ENCODE data around the gene VASN.
A peak's percentile ranks its signal among the peaks of the same experiment; 100 is the strongest.

The VASN gene

DNA sequence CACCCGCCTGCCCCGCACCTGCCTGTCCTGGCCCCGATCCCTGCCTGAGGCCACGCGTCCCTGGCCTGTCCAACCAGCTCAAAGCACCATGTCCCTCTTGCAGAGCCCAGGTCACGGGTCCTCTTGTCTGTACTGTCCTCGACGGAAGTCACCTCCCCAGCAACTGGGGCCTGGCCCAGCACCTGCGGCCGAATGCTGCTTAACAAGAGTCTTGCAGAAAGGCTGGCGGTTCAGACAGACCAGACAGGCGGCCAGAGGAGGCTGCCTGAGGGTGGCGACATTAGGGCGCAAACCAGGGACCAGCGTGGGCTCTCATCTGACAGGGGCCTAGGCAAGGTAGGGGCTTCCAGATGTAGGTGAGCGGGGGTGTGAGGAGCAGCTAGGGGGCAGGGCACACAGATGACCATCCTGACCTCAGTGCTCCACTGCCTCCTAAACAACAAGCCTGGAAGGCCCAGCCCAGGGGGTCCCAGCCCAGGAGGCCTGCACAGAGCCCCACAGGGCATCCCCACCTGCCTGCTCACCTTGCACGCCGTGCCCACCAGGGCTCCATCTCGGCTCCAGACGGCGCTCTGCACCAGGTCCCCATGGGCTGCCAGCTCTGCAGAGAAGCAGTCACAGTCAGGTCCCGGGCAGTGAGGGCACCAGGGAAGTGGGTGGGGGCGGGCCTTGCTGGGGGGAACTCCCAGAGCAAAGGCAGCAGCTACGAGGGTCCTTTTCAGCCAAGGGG lies 33.5 kb downstream of the VASN start:
- no peak overlapping the region for H3K4ac ChIP-seq (ENCODE audit: low read depth in 1 of 2, low read length in 2 of 2)
- 92% methylated on average over 24 of the region's 24 CpGs for WGBS
- H3K23ac ChIP-seq (ENCODE audit: low read length in 2 of 2): no peak overlapping the region
- no peak overlapping the region for H3K4me2 ChIP-seq (ENCODE audit: low read length, poor library complexity, severe bottlenecking)
- H2AFZ ChIP-seq (ENCODE audit: low read depth, low read length): no peak overlapping the region
- no peak overlapping the region for H2AK5ac ChIP-seq (ENCODE audit: low read length, severe bottlenecking)
- H3K9ac ChIP-seq (ENCODE audit: low read length): no peak overlapping the region
- no peaks in the 10 kb centered on the region for H3K9me3 ChIP-seq (ENCODE audit: control insufficient read depth, low read length)
- H3K4me1 ChIP-seq (ENCODE audit: control insufficient read depth, insufficient read depth, low read depth, low read length): peaks cover 17% of the 10 kb centered on the region
- no peak overlapping the region for H2BK5ac ChIP-seq (ENCODE audit: low read depth, low read length, poor library complexity, severe bottlenecking)
- no peaks in the 10 kb centered on the region for H3K27me3 ChIP-seq (ENCODE audit: control insufficient read depth in 1 of 2, insufficient read depth in 1 of 2, low read length in 2 of 2)
- H3K18ac ChIP-seq (ENCODE audit: low read depth in 1 of 2, low read length in 2 of 2): no peak overlapping the region
- no peak overlapping the region for H4K8ac ChIP-seq (ENCODE audit: low read length)
- no peak for DNase-seq
- no peak overlapping the region for H2BK12ac ChIP-seq (ENCODE audit: low read length in 2 of 2)
- no peak overlapping the region for H2BK15ac ChIP-seq (ENCODE audit: low read depth, poor library complexity, severe bottlenecking)
- peaks cover 51 to 67% of the 10 kb centered on the region in 2 experiments for H3K36me3 ChIP-seq (ENCODE audit: control insufficient read depth in 1 of 2, insufficient read depth in 2 of 2, low read depth in 1 of 2, low read length in 2 of 2)
- H3K79me1 ChIP-seq (replicated peaks; ENCODE audit: low read length, poor library complexity, severe bottlenecking): peaks cover 6% of the 10 kb centered on the region
- H3K27ac ChIP-seq (ENCODE audit: low read length, poor library complexity, severe bottlenecking): no peak overlapping the region
- no peak overlapping the region for H3K4me3 ChIP-seq (ENCODE audit: insufficient read depth in 1 of 2, low read depth in 1 of 2, low read length in 2 of 2)
- H4K91ac ChIP-seq (ENCODE audit: low read length): no peak overlapping the region
- no peak overlapping the region for H2BK120ac ChIP-seq (ENCODE audit: low read depth, low read length)
- H3K14ac ChIP-seq (ENCODE audit: low read length in 2 of 2): no peak overlapping the region

DNA sequence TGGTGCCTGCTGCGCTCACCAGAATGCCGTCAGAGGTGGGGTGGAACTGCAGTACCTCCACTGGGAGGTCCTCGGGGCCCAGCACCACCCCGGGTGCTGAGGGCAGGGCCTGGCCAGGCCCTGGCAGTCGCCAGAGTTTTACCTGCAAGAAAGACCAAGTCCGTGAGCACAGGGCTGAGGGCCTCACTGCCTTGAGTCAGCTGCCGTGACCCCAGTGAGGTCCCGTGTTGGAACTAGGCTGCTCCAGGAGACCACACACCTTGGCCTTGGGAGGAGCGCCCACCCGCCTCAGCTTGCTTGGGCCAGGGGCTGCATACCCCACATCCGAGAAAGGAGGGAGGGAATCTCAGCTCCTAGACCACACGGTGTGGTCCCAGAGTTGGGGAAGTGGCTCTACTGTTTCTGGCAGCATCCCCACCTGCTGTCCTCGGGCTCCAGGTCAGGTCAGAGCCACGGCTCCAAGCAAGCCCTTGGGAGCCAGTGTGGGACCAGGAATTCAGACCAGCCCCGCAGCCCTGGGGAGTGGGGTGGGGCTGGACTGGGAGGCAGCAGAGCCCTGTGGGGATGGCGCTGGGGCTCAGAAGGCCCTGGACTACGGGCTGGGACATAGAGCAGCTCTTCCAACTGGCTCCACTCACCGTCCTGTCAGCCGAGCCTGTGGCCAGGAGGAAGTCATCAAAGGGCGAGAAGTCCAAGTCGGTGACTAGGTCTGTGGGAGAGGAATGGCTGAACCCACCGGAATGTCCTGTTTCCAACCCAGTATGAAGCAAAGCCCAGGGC lies 36.1 kb downstream of the VASN start:
- 86% methylated on average over 21 of the region's 22 CpGs for WGBS
- no peak overlapping the region for H4K8ac ChIP-seq (ENCODE audit: low read length)
- peak overlapping the region in 1 of 2 experiments; percentile 0 for H2BK12ac ChIP-seq (ENCODE audit: low read length in 2 of 2)
- H3K4ac ChIP-seq (ENCODE audit: low read depth in 1 of 2, low read length in 2 of 2): no peak overlapping the region
- no peak overlapping the region for H2AFZ ChIP-seq (ENCODE audit: low read depth, low read length)
- H3K79me1 ChIP-seq (replicated peaks; ENCODE audit: low read length, poor library complexity, severe bottlenecking): peaks cover 23% of the 10 kb centered on the region
- no peak overlapping the region for H3K27ac ChIP-seq (ENCODE audit: low read length, poor library complexity, severe bottlenecking)
- no peak overlapping the region for H3K4me3 ChIP-seq (ENCODE audit: insufficient read depth in 1 of 2, low read depth in 1 of 2, low read length in 2 of 2)
- peak overlapping the region; percentile 64 for H4K91ac ChIP-seq (ENCODE audit: low read length)
- DNase-seq: peak; percentile 86
- no peaks in the 10 kb centered on the region for H3K9me3 ChIP-seq (ENCODE audit: control insufficient read depth, low read length)
- no peak overlapping the region for H2BK120ac ChIP-seq (ENCODE audit: low read depth, low read length)
- H2AK5ac ChIP-seq (ENCODE audit: low read length, severe bottlenecking): no peak overlapping the region
- H2BK15ac ChIP-seq (ENCODE audit: low read depth, poor library complexity, severe bottlenecking): no peak overlapping the region
- no peak overlapping the region for H2BK5ac ChIP-seq (ENCODE audit: low read depth, low read length, poor library complexity, severe bottlenecking)
- H3K18ac ChIP-seq (ENCODE audit: low read depth in 1 of 2, low read length in 2 of 2): no peak overlapping the region
- H3K27me3 ChIP-seq (ENCODE audit: control insufficient read depth in 1 of 2, insufficient read depth in 1 of 2, low read length in 2 of 2): no peaks in the 10 kb centered on the region
- no peak overlapping the region for H3K14ac ChIP-seq (ENCODE audit: low read length in 2 of 2)
- H3K36me3 ChIP-seq (ENCODE audit: control insufficient read depth in 1 of 2, insufficient read depth in 2 of 2, low read depth in 1 of 2, low read length in 2 of 2): peaks cover 48 to 71% of the 10 kb centered on the region in 2 experiments
- peaks cover 16% of the 10 kb centered on the region for H3K4me1 ChIP-seq (ENCODE audit: control insufficient read depth, insufficient read depth, low read depth, low read length)
- no peak overlapping the region for H3K9ac ChIP-seq (ENCODE audit: low read length)
- no peak overlapping the region for H3K4me2 ChIP-seq (ENCODE audit: low read length, poor library complexity, severe bottlenecking)
- no peak overlapping the region for H3K23ac ChIP-seq (ENCODE audit: low read length in 2 of 2)

DNA sequence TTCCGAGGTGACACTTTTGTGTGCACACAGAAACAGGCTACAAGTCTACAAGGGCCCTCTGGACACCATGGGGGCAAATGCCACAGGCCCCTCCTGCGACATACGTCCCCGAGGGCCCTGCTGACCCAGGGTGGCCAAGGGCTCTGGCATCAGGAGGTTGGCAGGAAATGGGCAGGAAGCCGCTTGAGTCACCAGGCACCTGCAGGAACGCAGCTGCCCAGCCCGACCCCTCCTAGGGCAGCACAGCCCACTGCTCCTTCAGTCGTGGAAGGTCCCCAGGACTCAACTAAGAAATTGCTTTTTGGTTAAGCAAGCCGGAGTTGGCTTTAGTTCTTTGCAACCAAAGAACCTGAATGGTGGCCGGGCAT lies 36.7 kb downstream of the VASN start:
- no peak overlapping the region for H2BK15ac ChIP-seq (ENCODE audit: low read depth, poor library complexity, severe bottlenecking)
- no peak overlapping the region for H3K14ac ChIP-seq (ENCODE audit: low read length in 2 of 2)
- H4K91ac ChIP-seq (ENCODE audit: low read length): no peak overlapping the region
- no peak overlapping the region for H2AFZ ChIP-seq (ENCODE audit: low read depth, low read length)
- DNase-seq: no peak
- no peak overlapping the region for H2AK5ac ChIP-seq (ENCODE audit: low read length, severe bottlenecking)
- no peak overlapping the region for H3K23ac ChIP-seq (ENCODE audit: low read length in 2 of 2)
- no peak overlapping the region for H2BK12ac ChIP-seq (ENCODE audit: low read length in 2 of 2)
- H3K4ac ChIP-seq (ENCODE audit: low read depth in 1 of 2, low read length in 2 of 2): no peak overlapping the region
- H3K27me3 ChIP-seq (ENCODE audit: control insufficient read depth in 1 of 2, insufficient read depth in 1 of 2, low read length in 2 of 2): no peaks in the 10 kb centered on the region
- no peak overlapping the region for H4K8ac ChIP-seq (ENCODE audit: low read length)
- no peak overlapping the region for H3K9ac ChIP-seq (ENCODE audit: low read length)
- H3K27ac ChIP-seq (ENCODE audit: low read length, poor library complexity, severe bottlenecking): no peak overlapping the region
- no peak overlapping the region for H2BK120ac ChIP-seq (ENCODE audit: low read depth, low read length)
- H3K4me1 ChIP-seq (ENCODE audit: control insufficient read depth, insufficient read depth, low read depth, low read length): peaks cover 16% of the 10 kb centered on the region
- H3K79me1 ChIP-seq (replicated peaks; ENCODE audit: low read length, poor library complexity, severe bottlenecking): peaks cover 28% of the 10 kb centered on the region
- H3K18ac ChIP-seq (ENCODE audit: low read depth in 1 of 2, low read length in 2 of 2): no peak overlapping the region
- H3K9me3 ChIP-seq (ENCODE audit: control insufficient read depth, low read length): no peaks in the 10 kb centered on the region
- WGBS: 84% methylated on average over 10 of the region's 10 CpGs
- peaks cover 45 to 71% of the 10 kb centered on the region in 2 experiments for H3K36me3 ChIP-seq (ENCODE audit: control insufficient read depth in 1 of 2, insufficient read depth in 2 of 2, low read depth in 1 of 2, low read length in 2 of 2)
- H3K4me2 ChIP-seq (ENCODE audit: low read length, poor library complexity, severe bottlenecking): no peak overlapping the region
- no peak overlapping the region for H3K4me3 ChIP-seq (ENCODE audit: insufficient read depth in 1 of 2, low read depth in 1 of 2, low read length in 2 of 2)
- no peak overlapping the region for H2BK5ac ChIP-seq (ENCODE audit: low read depth, low read length, poor library complexity, severe bottlenecking)
